Astrocyte (in vitro differentiated cells and primary cell): ENCODE results near the gene CLCN3. TPM values are rescaled to one million over a fixed set of nuclear protein-coding genes. Genes with fewer than 3 reads are reported as not detected.

Source experiments
- DNase-seq: peaks from one replicate; pipeline ENCODE4 v3.0.0-alpha.2; 2010; ENCODE audit warnings: low read depth
- FAIRE-seq: peaks from 2 replicates; lab custom pipeline; 2011; peaks lifted over from hg19 to GRCh38; lab: Jason Lieb, UNC
- H2AFZ ChIP-seq: 2 replicates; pipeline ENCODE4 v1.6.0; 2012; ENCODE audit warnings: low read depth, low read length, inconsistent platforms
- H3K27ac ChIP-seq: 2 replicates; pipeline ENCODE4 v1.5.1; 2011; ENCODE audit warnings: low read depth, low read length, inconsistent platforms
- H3K27me3 ChIP-seq: 2 replicates; pipeline ENCODE4 v1.6.0; 2011; ENCODE audit warnings: low read length, inconsistent platforms; ENCODE audit not compliant: insufficient read depth
- H3K36me3 ChIP-seq: 2 replicates; pipeline ENCODE4 v1.5.1; 2011; ENCODE audit warnings: low read length, inconsistent platforms; ENCODE audit not compliant: insufficient read depth
- H3K4me1 ChIP-seq: 2 replicates; pipeline ENCODE4 v1.5.1; 2011; ENCODE audit warnings: low read length, inconsistent platforms; ENCODE audit not compliant: insufficient read depth
- H3K4me2 ChIP-seq: 2 replicates; pipeline ENCODE4 v1.6.0; 2012; ENCODE audit warnings: low read length, inconsistent platforms
- H3K4me3 ChIP-seq: 2 replicates; pipeline ENCODE4 v1.5.1; 2011; ENCODE audit warnings: low read depth, mild to moderate bottlenecking, low read length, inconsistent platforms; ENCODE audit not compliant: insufficient read depth
- H3K79me2 ChIP-seq: 2 replicates; pipeline ENCODE4 v1.6.0; 2012; ENCODE audit warnings: mild to moderate bottlenecking, low read length, inconsistent platforms; ENCODE audit not compliant: insufficient read depth
- H3K9ac ChIP-seq: 2 replicates; pipeline ENCODE4 v1.6.0; 2012; ENCODE audit warnings: mild to moderate bottlenecking, low read length, inconsistent platforms
- H3K9me3 ChIP-seq: 2 replicates; pipeline ENCODE4 v1.5.1; 2012; ENCODE audit warnings: low read depth, mild to moderate bottlenecking, low read length, inconsistent platforms; ENCODE audit not compliant: insufficient read depth
- H4K20me1 ChIP-seq: 2 replicates; pipeline ENCODE4 v1.6.0; 2012; ENCODE audit warnings: low read length, inconsistent platforms; ENCODE audit not compliant: insufficient read depth
- H3K27ac Mint-ChIP-seq: one replicate; pipeline ENCODE4 v1.8.0; 2021; ENCODE audit warnings: mild to moderate bottlenecking, mixed read lengths; ENCODE audit not compliant: unreplicated experiment
- H3K27me3 Mint-ChIP-seq: one replicate; pipeline ENCODE4 v1.8.0; 2021; ENCODE audit warnings: low read depth, mixed read lengths; ENCODE audit not compliant: unreplicated experiment
- H3K36me3 Mint-ChIP-seq: one replicate; pipeline ENCODE4 v1.8.0; 2021; ENCODE audit warnings: low read depth, mixed read lengths; ENCODE audit not compliant: unreplicated experiment
- H3K4me1 Mint-ChIP-seq: one replicate; pipeline ENCODE4 v1.8.0; 2021; ENCODE audit warnings: low read depth, mixed read lengths; ENCODE audit not compliant: unreplicated experiment
- H3K4me3 Mint-ChIP-seq: one replicate; pipeline ENCODE4 v1.8.0; 2021; ENCODE audit warnings: mild to moderate bottlenecking, moderate library complexity, mixed read lengths; ENCODE audit not compliant: unreplicated experiment
- H3K9me3 Mint-ChIP-seq: one replicate; pipeline ENCODE4 v1.8.0; 2021; ENCODE audit warnings: mild to moderate bottlenecking, mixed read lengths; ENCODE audit not compliant: unreplicated experiment
- EZH2 ChIP-seq: IDR thresholded peaks from 2 replicates; pipeline ENCODE4 v1.6.1; 2012; ENCODE audit warnings: mild to moderate bottlenecking, low read length, inconsistent platforms; ENCODE audit not compliant: insufficient read depth
- total RNA-seq: library from RNA; stranded (reverse); gene quantifications from 2 replicates; pipeline ENCODE4 v1.2.1, GENCODE V29; 2021
- TF ChIP-seq, protein P1 (sequence below): IDR thresholded peaks from 2 replicates; pipeline ENCODE4 v1.5.1; 2011; ENCODE audit warnings: low read depth, mild to moderate bottlenecking, inconsistent platforms, low read length, moderate library complexity; ENCODE audit not compliant: insufficient read depth

CLCN3 gene
- total RNA-seq, 1 donor from 2014 or later, result 51.1 TPM

DNA sequence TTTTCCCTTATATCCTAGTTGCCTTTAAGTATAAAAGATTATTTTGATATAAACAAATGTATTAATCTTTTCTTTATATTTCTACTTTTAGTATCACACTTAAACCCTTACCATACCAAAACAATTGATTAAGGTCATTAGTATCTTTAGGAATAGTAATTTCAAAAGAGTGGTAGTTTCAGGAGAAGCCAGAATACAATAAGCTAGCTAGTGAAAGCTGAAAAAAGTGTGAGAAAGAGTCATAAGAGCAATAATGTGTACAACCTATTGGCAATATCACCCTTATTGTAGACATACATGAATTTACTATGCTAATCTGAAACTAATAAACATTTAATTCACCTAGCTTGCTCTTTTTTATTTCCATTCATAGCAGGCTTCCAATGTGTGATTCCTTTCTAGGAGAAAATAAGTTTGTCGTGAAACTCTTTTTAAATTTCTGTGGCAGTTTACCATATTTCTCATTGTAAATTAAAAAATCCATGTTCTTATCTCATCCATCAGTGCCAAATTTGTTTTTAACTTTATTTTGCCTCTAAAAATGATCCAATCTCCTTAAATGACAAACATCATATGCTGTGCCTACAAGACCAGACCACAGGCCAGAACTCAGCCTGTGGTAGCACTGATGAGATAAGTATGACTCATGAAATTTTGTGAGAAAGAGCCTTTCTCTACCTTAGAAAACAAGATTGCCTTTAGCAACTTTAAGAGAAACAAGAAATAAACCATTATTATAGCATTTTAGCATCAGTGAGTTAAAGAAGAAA is 16.1 kb upstream of the CLCN3 start:
- peaks cover 18% of the 10 kb centered on the region for H3K79me2 ChIP-seq
- no peaks in the 10 kb centered on the region for H3K36me3 ChIP-seq
- TF ChIP-seq EZH2, result no peak
- TF ChIP-seq, protein P1, sequence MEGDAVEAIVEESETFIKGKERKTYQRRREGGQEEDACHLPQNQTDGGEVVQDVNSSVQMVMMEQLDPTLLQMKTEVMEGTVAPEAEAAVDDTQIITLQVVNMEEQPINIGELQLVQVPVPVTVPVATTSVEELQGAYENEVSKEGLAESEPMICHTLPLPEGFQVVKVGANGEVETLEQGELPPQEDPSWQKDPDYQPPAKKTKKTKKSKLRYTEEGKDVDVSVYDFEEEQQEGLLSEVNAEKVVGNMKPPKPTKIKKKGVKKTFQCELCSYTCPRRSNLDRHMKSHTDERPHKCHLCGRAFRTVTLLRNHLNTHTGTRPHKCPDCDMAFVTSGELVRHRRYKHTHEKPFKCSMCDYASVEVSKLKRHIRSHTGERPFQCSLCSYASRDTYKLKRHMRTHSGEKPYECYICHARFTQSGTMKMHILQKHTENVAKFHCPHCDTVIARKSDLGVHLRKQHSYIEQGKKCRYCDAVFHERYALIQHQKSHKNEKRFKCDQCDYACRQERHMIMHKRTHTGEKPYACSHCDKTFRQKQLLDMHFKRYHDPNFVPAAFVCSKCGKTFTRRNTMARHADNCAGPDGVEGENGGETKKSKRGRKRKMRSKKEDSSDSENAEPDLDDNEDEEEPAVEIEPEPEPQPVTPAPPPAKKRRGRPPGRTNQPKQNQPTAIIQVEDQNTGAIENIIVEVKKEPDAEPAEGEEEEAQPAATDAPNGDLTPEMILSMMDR, result no peak
- FAIRE-seq (peak; percentile 91), DNase-seq (peak; percentile 79)
- H3K4me3 Mint-ChIP-seq, result no peak overlapping the region
- H3K27me3 ChIP-seq, result no peaks in the 10 kb centered on the region
- peak overlapping the region; percentile 28 for H3K9ac ChIP-seq
- no peaks in the 10 kb centered on the region for H3K9me3 ChIP-seq
- H3K4me3 ChIP-seq, result no peak overlapping the region
- no peak overlapping the region for H2AFZ ChIP-seq
- no peaks in the 10 kb centered on the region for H3K36me3 Mint-ChIP-seq
- H3K4me1 Mint-ChIP-seq, result peaks cover 17% of the 10 kb centered on the region
- H3K27ac ChIP-seq, result peak overlapping the region; percentile 59
- peaks cover 11% of the 10 kb centered on the region for H3K4me1 ChIP-seq
- peak overlapping the region; percentile 75 for H3K27ac Mint-ChIP-seq
- no peaks in the 10 kb centered on the region for H3K9me3 Mint-ChIP-seq
- no peaks in the 10 kb centered on the region for H4K20me1 ChIP-seq
- no peak overlapping the region for H3K4me2 ChIP-seq
- no peaks in the 10 kb centered on the region for H3K27me3 Mint-ChIP-seq

GRCh38 chr4:169604903-169605331 is 15.5 kb upstream of the CLCN3 start:
- DNase-seq (no peak), FAIRE-seq (no peak)
- TF ChIP-seq EZH2, result no peak
- TF ChIP-seq, protein P1, result no peak
- Mint-ChIP-seq H3K9me3 (no peaks in the 10 kb centered on the region), H3K36me3 (no peaks in the 10 kb centered on the region), H3K27me3 (no peaks in the 10 kb centered on the region), H3K4me3 (no peak overlapping the region), H3K4me1 (peaks cover 17% of the 10 kb centered on the region), H3K27ac (peak overlapping the region; percentile 75)
- no peaks in the 10 kb centered on the region for H3K36me3 ChIP-seq
- H3K79me2 ChIP-seq, result peaks cover 18% of the 10 kb centered on the region
- peaks cover 11% of the 10 kb centered on the region for H3K4me1 ChIP-seq
- no peak overlapping the region for H3K9ac ChIP-seq
- H3K27ac ChIP-seq, result peak overlapping the region; percentile 59
- H4K20me1 ChIP-seq, result no peaks in the 10 kb centered on the region
- H2AFZ ChIP-seq, result no peak overlapping the region
- H3K4me2 ChIP-seq, result no peak overlapping the region
- H3K27me3 ChIP-seq, result no peaks in the 10 kb centered on the region
- H3K4me3 ChIP-seq, result no peak overlapping the region
- H3K9me3 ChIP-seq, result no peaks in the 10 kb centered on the region

- Mint-ChIP-seq H3K4me1 (peaks cover 20% of the 10 kb centered on the region), H3K4me3 (peak overlapping the region; percentile 95), H3K36me3 (no peaks in the 10 kb centered on the region), H3K27ac (no peak overlapping the region), H3K9me3 (no peaks in the 10 kb centered on the region), H3K27me3 (no peaks in the 10 kb centered on the region)
- no peaks in the 10 kb centered on the region for H3K36me3 ChIP-seq
- peaks cover 15% of the 10 kb centered on the region for H3K4me1 ChIP-seq
- FAIRE-seq (no peak), DNase-seq (no peak)
- H3K9me3 ChIP-seq, result no peaks in the 10 kb centered on the region
- peak overlapping the region; percentile 98 for H3K4me2 ChIP-seq
- TF ChIP-seq, protein P1, result no peak
- no peak for TF ChIP-seq EZH2
- H2AFZ ChIP-seq, result no peak overlapping the region
- H3K27ac ChIP-seq, result no peak overlapping the region
- peak overlapping the region; percentile 93 for H3K9ac ChIP-seq
- no peaks in the 10 kb centered on the region for H3K27me3 ChIP-seq
- H3K79me2 ChIP-seq, result peaks cover 35% of the 10 kb centered on the region
- no peaks in the 10 kb centered on the region for H4K20me1 ChIP-seq
- H3K4me3 ChIP-seq, result peak overlapping the region; percentile 92
These were observed 9.2 kb upstream of the CLCN3 start for GRCh38 chr4:169611157-169611556.
